ENCODE measurements around the gene ACP3.

GRCh38 chr3:132360717-132361116 lies 43.5 kb downstream of the ACP3 start:
- TF ChIP-seq CTCF (IDR thresholded peaks at IDR 0.05) (no peak), POLR2A (IDR thresholded peaks at IDR 0.05) (no peak)
